CD4-positive, alpha-beta T cell treated with Interferon alpha-2 for 1 hour (primary cell): Measurements from ENCODE around the gene KLF16.

Experiments used
- DNase-seq, 2 donors: peaks; one replicate each; pipeline ENCODE4 v3.0.0-alpha.2; 2020 to 2022

KLF16 gene

DNA sequence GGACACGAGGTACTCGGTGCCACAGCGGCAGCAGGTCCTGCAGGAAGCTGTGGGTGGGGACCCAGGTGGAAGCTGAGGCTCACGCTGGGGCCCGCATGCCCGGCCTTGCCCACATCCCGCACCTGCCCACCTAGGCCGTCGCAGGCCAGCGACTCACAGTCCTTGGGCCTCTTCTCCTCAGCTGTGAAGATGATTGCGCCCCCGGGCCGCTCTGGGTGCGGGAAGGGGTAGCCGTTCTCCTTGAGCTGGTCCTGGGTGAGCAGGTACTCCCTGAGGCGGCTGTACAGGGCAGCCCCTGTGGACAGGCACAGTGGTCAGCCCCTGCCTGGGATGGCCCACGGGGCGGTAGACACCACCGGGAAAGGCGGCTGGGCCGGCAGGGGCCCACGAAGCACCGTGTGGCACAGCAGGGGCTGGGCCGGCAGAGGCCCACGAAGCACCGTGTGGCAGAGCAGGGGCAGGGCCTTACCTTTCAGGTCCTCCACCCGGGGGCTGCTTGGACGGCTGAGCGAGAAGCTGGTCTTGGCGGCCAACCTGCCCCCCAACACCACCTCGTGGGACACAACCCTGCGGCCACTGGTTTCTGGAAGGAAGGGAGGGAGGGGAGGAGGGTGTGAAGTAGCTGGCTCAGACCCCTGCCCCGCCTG, 44.7 kb downstream of the KLF16 start:
- no peak for DNase-seq

DNA sequence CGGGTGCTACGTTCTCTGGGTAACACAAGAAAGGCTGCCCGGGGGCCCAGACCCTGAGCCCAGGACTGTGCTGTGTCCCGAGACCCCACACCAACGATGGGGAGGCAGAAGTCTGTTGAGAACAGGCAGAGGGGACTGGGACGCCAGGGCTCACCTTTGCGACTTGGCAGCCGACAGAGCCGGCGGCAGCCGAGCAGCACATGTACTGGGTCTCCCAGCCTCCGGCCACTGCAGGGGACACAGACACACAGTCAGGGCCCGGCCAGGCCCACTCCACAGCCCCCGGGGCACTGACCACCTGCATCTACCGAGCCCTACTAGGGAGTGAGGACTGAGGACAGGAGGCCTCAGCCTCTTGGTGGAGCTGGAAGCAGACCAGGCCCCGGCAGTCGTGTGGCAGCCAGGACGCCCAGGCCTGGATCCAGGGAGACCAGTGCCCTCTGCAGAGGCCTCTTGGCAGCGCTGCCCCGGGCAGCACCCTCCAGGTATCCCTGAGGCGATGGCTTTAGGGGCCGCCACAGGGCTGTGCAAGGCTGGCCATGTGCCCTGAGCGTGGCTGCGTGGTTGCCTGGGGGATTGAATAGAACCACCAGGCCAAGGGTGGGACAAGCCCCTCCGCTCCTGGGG, 45.7 kb downstream of the KLF16 start:
- DNase-seq: no peak

DNA sequence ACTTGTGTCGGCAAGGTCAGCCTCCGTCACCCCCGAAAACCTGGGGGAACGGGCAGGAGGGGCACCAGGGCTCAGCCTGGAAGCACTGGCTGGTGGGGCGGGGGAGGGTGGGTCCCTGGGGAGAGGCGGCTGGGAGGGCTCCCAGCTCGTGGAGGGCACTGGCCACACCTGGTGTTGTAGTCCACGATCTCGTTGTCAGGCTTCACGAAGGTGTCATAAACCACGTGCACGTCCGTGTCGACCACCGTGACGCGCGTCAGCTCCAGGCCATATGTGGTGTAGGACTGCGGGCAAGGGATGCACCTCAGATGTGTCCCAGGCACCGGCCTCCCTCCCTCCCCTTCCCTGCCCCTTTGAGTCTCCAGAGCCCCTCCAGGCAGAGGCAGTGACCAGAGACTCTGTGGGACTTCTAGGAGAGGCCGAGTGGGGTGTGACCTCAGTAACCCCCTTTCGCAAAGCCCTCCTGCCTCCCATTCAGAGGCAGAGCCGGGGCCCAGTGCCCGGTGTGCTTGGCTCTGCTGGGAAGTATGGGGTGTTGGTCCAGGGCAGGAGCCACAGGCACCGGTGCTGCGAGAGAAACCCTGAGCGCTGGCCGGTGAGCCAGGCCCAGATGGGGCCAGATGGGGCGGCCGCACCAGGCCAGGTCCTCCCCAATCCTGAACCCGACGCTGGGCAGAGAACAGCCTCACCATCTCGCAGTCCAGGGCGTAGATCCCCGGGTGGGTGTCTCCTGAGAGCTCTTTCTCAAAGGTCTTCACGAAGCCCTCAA, 46.7 kb downstream of the KLF16 start:
- no peak for DNase-seq

DNA sequence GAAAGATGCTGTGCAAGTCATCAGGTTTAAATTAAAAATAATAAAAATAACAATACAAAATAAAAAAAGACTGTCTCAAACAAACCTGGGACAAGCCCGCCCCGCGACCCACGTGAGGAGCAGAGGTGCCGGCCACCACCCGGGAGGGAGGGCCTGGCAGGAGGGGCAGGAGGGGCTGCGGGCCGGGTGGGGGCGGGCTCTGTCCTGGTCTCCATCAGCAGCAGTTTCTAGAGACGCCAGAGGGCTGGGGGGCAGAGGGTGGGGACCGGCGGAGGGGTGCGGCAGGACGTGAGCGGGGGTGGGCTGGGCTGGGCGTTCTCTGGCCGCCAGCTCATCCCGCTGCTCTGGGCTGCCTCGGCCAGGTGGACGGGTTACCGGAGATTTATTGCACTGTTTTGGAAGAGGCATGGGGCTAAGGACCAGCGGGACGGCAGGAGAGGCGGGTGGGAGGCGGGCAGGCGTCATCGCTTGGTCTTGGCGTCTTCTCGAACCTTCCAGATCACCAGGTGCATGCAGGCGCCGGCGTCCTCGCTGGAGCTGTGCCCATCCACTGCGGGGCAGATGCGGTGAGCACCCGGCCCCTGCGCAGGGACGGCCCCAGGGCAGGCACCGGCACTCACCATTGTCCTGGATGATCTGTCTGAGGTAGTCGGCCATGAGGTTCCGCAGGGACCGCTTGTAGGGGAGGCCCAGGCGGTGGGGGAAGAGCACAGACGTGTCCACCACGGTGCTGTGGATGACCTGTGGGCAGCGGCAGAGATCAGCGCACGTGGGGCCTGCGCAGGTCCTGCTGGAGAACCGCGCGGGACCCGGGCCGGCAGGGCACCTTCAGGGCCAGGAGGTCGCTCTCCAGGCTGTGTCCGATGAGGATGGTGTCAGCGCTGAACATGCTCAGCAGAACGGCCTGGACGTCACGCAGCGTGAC, 47.5 kb downstream of the KLF16 start:
- no peak for DNase-seq

DNA sequence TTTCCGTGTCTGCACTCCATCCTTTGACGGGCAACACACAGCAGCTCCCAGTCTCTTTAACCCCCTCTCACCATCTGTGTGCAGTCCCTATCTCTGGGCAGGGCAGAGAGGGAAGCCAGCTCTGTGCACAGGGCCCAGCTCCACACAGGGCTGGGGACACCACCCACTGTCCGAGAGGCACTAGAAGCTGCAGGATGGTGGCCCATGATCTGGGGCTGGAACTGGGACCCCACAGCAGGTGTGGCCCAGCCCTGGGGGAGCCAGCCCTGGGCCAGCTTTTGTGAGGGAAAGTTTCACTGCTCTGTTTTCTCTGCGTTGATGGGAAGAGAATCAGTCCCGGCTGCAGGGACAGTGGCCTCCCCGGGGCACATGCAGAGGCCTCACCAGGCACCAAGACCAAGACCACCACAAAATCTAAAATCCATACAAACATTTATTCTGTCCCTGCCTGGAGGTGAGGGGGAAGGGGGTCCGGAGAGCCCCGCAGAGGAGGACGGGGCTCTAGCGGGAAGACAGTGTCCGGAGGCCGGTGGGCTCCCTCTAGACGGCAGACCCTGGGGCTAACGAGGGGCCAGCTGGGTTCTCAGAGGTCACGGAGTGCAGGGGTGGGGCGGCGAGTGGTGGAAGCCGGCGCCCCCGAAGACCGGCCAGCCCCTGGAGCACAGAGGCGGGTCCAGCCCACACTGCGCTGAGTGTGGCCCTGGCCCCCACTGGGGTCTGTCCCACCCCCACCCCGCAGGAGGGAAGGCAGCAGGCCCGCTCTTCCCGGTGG, 48.4 kb downstream of the KLF16 start:
- no peak for DNase-seq

DNA sequence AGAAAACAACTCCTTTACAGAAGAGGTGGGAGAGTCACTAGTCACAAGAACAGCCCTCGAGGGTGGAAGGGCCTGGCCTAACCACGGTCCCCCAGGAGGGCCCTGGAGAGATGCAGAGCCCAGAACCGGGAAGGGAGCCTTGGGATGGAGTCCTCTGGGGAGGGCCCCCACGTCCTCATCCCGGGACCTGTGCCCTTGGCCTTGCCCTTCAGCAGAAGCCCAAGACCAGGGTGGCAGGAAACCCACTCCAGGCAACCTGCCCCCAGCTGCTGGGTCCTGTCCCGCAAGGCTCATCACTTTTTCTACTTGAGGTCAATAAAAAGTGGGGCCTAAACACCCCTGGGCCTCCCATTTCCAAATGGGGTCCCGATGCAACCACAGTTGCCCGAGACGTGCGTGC, 49.0 kb downstream of the KLF16 start:
- DNase-seq: no peak

DNA sequence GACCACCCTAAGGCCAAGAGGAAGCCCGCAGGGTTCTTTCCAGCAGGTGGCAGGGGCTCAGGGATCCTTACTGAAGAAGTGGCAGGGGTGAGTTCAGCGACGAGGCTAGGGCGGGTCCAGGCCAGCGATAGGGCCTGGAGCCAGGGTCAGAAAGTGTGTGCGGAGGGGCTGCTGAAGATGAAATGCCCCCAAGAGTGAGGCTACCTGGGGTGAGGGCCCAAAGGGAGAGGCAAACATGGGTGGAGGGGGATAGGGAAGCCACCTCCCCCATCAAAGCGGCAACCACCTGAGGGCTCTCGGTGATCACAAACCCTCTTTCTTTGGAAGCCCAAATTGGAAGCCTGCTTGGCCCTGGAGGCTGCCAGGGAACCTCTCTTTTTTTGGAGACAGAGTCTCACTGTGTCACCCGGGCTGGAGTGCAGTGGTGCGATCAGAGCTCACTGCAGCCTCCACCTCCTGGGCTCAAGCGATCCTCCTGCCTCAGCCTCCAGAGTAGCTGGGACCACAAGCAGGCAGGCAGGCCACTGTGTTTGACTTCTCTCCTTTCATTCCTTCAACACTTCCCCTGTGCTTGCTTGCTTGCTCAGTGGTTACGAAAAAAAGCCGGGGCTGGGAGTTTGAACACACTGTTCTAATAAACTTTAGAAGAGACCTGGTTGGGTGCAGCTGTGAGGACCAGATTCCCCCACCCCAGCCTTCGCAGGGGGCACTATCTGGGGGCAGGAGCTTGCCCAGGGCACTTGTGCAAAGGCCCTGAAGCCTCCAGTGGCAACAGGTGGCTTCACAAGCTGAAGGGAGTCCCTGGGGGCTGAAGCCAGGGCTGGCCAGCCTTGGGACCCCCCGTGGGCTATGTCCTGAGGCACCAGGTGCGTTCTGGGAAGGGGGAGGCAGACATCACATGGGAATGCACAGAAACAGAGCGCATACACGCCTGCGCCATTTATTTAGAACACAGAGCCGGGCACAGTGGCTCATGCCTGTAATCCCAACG, 49.9 kb downstream of the KLF16 start:
- no peak for DNase-seq

DNA sequence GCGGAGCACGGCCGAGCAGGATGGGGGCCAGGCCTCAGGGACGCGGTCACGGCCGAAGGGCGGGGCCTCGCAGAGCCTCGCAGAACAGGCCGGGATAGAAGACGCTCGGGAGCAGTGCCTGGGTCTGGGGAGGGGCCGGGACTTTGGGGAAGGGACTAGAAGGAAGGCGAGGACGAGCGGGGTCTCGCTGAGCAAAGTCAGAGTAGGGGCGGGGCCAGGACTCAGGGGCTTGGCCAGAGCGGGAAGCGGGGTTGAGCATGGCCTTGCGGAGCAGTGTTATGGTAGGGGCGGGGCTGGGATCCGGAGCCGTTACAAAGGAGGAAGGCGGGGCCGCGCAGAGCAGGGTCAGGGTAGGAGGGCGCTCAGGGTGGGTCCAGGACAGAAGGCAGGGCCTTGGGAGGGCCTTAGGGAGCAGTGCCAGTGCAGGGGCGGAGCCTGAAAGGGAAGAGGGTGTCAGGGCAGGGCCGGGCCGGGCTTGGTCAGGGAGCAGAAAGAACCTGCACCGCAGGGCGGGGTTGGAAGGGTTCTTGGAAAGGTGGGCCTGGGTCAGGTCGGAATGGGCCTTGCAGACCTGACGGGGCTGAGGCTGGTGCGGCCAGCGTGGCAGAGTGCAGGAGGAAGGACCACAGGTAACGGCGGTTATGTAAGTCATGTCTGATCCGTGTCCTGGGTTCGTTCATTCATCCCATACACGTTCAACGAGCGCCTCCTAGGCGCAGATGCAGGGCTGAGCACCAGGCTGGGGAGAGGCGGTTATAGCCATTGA, 50.8 kb downstream of the KLF16 start:
- DNase-seq: peak; percentile 92

DNA sequence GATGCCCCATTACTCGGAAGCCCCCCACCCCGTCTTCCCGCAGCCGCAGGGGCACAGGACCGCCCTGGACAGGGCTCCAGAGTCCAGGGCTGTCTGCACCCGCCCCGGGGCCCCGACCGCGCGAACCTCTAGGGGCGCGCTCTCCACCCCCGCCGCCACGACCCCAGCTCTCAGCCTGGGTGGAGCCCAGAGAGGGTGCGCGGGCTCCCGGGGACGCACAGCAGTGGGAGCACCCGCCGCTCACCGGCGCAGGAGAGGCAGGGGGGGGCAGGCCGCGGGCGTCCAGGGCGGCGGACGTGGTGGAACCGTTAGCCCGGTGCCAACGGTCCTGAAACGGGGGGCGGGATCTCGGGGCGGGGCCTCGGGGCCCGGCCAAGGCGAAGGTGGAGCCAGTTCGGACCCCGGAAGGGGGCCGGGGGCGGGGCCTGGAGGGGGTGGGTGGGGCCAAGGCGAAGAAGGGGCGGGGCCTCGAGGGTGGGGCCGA, 51.4 kb downstream of the KLF16 start, which contains the start of gene ATP8B3:
Gene ATP8B3, minus strand, starts transcription at position 335 of the 484 bp plus-strand sequence. CDS start 540 bp downstream, outside the sequence.
- peak in 1 of 2 donors; percentile 88 for DNase-seq

DNA sequence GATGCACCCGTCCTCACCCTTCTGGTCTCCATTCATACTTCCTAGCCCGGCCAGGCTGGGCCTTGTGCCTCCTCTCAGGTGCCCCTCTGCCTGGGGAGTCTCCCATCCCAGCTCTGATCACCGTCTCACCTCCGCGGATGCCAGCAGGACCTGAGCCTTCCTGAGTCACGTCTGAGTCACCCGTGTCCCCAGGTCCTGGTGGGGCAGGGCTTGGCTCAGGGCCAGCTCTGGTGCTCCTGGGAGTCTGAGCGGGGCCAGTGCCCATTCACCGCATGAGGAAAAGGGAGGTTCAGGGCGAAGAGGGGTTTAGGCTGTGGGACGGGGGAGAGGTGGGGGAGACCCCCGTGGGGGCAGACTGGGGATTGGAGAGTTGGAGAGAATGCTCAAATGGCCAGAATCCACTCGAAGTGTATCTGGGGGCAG, 51.9 kb downstream of the KLF16 start:
- peak; percentile 15 to 21 for DNase-seq

DNA sequence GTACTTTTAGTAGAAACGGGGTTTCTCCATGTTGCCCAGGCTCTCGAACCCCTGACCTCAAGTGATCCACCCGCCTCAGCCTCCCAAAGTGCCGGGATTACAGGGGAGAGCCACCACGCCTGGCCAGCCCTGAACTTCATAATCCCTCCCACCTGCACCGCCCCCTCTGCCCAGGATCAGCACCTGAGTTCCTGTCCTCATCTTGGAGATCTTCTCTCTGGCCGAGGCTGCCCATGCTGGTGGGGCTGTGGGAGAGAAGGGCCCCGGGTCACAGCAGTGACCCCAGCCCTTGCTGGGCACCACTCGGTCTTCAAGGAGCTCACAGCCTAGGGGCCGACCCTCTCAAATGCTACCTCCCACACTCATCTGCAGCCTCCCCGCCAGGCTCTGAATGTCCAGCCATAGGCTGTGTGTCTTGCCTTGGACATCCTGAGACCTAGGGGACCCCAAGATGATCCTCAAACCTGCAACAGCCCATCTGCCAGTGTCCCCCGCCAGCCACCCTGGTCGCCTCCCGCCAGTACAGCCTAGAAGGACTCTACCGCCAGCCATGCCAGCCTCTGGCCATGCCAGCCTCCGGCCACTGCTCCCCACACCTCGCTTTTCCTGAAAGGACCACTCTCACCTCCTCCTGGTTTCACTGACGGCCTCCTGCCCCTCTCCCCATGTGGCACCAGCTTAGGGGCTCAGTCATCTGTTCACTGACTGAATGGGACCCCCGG, 52.8 kb downstream of the KLF16 start:
- no peak for DNase-seq

DNA sequence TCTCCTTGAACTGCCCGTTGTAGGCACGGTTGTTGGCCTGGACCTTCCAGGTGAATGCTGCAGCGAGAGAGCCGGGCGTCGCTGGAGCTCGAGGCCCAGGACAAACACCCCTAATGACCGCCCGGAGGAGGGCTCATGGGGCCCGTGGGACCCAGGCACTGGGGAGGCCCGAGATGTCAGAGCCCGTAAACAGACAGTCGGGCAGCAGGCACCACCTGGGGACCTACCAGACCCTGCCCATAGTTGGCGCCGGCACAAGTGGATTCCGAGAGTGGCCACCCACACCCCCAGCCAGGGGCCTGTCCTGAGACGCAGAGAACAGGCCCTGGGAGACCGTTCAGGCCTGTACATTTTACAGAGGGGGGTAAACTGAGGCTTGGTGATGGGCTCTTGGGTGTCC, 53.7 kb downstream of the KLF16 start:
- DNase-seq: no peak

DNA sequence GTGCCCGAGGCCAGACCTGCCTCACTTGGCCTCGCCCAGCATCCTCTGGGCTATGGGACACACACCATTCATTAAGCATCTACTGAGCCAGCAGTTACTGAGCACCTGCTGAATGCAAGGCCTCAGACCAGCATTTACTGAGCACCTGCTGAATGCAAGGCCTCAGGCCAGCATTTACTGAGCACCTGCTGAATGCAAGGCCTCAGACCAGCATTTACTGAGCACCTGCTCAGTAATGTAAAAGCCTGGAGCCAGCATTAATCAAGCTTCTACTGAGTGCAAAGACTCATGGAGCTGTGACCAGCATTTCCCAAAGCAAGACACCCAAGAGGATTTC, 55.0 kb downstream of the KLF16 start:
- no peak for DNase-seq

DNA sequence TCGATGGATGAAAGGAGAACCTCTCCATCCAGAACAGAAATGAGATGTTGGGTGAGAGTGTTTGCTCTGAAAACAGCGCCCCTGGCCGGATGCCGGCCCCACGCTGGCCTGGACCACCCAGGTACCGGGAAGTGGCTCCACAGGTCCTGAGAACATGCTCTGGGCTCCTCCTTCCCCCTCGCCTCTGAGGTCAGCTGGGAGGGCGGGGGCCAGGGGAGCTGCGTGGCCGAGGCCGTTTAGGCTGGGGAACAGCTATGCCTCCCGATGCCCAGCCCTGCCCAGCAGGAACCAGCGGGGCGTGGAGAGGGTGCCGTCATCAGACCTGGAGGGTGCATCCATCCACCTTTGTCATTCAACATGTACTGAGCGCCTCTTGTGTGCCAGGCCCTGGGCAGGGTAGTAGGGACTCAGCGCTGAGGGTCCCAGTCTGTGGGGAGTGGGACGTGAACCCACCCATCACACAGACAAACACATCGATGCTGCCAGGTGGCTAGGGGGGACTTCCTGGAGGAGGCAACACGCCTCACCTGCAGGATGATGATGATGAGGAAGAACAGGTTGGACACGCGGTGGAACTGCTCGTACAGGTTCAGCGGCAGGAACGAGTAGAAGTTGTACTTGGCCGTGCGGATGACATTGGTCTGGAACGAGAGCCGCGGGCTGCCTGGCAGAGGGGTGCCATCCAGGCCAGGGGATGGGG, 55.5 kb downstream of the KLF16 start:
- DNase-seq: no peak

DNA sequence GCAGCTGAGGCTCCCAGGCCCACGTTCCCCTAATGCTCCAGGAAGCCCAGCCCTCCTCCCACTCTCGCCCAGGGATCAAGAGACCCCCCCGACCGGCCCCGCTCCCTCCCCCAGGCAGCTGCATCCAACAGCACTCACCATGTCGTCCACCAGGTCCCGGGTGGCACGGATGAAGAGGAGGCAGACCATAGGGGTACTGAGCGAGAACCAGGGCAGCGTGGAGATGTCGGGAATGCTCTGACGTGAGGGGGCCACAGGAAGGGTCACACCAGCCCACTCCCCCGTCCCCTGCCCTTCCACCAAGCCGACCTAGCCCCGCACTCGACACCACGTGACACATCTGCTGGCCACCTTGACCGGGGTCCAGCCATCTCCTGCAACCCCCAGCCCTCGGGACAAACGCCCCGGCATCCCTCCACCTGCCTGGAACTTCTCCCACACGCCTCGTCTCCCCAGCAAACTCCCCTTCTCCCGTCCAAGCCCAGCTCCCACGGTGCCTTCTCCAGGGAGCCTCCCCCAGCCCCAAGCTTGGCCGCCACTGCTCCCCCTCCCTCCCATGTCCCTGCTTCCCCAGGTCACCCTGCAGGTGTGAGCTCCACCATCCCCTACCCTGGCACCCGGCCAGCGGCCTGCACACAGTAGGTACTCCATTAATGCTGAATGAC, 56.2 kb downstream of the KLF16 start:
- DNase-seq: no peak

DNA sequence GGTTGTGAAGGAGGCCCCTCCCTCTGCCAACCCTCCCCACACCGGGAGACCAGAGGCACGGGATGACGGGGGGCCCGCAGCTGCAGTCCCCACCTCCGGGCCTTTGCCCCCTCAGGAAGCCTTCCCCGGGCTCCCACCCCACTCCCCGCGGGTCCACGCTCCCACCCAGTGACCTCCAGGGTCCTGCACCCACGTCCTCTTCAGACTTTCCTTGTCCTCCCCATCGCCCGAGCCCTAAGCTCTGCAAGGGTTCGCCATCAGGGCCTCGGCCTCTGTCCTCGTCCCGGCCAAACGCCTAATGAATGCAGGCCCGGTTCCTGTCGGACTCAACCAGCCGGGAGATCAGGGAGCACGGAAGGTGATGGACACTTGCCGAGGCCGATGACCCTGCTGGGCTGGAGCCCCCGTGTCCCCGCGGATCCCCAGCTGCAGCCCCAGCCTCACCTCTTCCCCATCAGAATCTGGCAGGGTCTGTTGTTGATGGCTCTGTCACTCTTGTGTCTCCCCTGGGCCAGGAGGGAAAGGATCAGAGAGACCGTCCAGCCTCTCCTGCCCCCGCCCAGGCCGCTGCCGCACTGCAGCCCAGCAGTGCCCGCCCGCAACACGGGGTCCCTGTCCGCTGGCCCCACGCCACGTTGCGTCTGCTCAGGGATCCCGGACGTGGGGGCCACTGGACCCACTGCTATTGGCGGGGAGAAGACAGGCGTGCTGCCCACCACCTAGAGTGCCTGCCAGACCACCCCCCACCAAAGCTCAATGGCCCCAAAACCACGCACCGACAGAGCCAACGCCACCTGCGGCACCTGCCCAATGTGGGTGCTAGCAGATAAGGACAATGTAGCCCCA, 57.0 kb downstream of the KLF16 start:
- no peak for DNase-seq
